ENCODE results near the gene KLF7.

KLF7 gene

DNA sequence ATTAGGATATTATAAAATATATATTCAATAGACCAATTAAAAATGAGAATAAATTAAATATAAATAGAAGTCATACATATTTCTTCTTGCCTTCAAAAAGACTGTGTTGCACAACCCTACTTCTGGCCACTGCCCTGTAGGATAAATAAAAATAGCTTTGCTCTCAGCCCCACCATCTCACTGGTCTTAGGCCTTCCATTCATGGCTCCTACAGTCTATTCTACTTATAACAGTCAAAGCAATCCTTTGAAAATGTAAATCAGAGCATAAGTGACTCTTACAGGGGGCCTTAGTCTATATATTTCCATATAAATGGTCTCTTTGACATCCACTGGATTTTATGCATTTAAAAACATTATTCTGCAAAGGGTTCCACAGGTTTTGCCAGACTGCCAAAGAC is 72.9 kb downstream of the KLF7 start:
- no peak for TF ChIP-seq ZC3H10 (CRISPR knock-in tag; IDR thresholded peaks at IDR 0.05)
- no peak for TF ChIP-seq OSR1 (CRISPR knock-in tag; IDR thresholded peaks at IDR 0.05)
- no peak for TF ChIP-seq BACH2 (CRISPR knock-in tag; IDR thresholded peaks at IDR 0.05; ENCODE audit: borderline replicate concordance)
- no peak for TF ChIP-seq PPARA (CRISPR knock-in tag; IDR thresholded peaks at IDR 0.05; ENCODE audit: borderline replicate concordance)
- TF ChIP-seq ZFP30 (CRISPR knock-in tag; IDR thresholded peaks at IDR 0.05): no peak
- no peak for TF ChIP-seq ZNF565 (CRISPR knock-in tag; conservative IDR thresholded peaks at IDR 0.05; ENCODE audit: low read depth)
- TF ChIP-seq TCF4 (CRISPR knock-in tag; IDR thresholded peaks at IDR 0.05; ENCODE audit: borderline replicate concordance): no peak
- no peak for TF ChIP-seq GLIS3 (CRISPR knock-in tag; IDR thresholded peaks at IDR 0.05)
- TF ChIP-seq, protein P1, sequence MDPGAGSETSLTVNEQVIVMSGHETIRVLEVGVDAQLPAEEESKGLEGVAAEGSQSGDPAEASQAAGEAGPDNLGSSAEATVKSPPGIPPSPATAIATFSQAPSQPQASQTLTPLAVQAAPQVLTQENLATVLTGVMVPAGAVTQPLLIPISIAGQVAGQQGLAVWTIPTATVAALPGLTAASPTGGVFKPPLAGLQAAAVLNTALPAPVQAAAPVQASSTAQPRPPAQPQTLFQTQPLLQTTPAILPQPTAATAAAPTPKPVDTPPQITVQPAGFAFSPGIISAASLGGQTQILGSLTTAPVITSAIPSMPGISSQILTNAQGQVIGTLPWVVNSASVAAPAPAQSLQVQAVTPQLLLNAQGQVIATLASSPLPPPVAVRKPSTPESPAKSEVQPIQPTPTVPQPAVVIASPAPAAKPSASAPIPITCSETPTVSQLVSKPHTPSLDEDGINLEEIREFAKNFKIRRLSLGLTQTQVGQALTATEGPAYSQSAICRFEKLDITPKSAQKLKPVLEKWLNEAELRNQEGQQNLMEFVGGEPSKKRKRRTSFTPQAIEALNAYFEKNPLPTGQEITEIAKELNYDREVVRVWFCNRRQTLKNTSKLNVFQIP (CRISPR knock-in tag; IDR thresholded peaks at IDR 0.05; ENCODE audit: borderline replicate concordance, low read depth): no peak
- no peak for TF ChIP-seq ZNF70 (CRISPR knock-in tag; IDR thresholded peaks at IDR 0.05)
- no peak for TF ChIP-seq ESRRG (CRISPR knock-in tag; IDR thresholded peaks at IDR 0.05)
- TF ChIP-seq TOX (CRISPR knock-in tag; IDR thresholded peaks at IDR 0.05; ENCODE audit: borderline replicate concordance): no peak
- no peak for TF ChIP-seq ZNF8 (CRISPR knock-in tag; IDR thresholded peaks at IDR 0.05)
- TF ChIP-seq ARNTL (CRISPR knock-in tag; IDR thresholded peaks at IDR 0.05; ENCODE audit: borderline replicate concordance, low read depth): no peak
- TF ChIP-seq SNAI2 (CRISPR knock-in tag; IDR thresholded peaks at IDR 0.05): no peak
- TF ChIP-seq, protein P2, sequence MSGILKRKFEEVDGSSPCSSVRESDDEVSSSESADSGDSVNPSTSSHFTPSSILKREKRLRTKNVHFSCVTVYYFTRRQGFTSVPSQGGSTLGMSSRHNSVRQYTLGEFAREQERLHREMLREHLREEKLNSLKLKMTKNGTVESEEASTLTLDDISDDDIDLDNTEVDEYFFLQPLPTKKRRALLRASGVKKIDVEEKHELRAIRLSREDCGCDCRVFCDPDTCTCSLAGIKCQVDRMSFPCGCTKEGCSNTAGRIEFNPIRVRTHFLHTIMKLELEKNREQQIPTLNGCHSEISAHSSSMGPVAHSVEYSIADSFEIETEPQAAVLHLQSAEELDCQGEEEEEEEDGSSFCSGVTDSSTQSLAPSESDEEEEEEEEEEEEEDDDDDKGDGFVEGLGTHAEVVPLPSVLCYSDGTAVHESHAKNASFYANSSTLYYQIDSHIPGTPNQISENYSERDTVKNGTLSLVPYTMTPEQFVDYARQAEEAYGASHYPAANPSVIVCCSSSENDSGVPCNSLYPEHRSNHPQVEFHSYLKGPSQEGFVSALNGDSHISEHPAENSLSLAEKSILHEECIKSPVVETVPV (CRISPR knock-in tag; IDR thresholded peaks at IDR 0.05): no peak
- TF ChIP-seq, protein P3, sequence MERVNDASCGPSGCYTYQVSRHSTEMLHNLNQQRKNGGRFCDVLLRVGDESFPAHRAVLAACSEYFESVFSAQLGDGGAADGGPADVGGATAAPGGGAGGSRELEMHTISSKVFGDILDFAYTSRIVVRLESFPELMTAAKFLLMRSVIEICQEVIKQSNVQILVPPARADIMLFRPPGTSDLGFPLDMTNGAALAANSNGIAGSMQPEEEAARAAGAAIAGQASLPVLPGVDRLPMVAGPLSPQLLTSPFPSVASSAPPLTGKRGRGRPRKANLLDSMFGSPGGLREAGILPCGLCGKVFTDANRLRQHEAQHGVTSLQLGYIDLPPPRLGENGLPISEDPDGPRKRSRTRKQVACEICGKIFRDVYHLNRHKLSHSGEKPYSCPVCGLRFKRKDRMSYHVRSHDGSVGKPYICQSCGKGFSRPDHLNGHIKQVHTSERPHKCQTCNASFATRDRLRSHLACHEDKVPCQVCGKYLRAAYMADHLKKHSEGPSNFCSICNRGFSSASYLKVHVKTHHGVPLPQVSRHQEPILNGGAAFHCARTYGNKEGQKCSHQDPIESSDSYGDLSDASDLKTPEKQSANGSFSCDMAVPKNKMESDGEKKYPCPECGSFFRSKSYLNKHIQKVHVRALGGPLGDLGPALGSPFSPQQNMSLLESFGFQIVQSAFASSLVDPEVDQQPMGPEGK (CRISPR knock-in tag; IDR thresholded peaks at IDR 0.05; ENCODE audit: borderline replicate concordance): no peak
- TF ChIP-seq, protein P4, sequence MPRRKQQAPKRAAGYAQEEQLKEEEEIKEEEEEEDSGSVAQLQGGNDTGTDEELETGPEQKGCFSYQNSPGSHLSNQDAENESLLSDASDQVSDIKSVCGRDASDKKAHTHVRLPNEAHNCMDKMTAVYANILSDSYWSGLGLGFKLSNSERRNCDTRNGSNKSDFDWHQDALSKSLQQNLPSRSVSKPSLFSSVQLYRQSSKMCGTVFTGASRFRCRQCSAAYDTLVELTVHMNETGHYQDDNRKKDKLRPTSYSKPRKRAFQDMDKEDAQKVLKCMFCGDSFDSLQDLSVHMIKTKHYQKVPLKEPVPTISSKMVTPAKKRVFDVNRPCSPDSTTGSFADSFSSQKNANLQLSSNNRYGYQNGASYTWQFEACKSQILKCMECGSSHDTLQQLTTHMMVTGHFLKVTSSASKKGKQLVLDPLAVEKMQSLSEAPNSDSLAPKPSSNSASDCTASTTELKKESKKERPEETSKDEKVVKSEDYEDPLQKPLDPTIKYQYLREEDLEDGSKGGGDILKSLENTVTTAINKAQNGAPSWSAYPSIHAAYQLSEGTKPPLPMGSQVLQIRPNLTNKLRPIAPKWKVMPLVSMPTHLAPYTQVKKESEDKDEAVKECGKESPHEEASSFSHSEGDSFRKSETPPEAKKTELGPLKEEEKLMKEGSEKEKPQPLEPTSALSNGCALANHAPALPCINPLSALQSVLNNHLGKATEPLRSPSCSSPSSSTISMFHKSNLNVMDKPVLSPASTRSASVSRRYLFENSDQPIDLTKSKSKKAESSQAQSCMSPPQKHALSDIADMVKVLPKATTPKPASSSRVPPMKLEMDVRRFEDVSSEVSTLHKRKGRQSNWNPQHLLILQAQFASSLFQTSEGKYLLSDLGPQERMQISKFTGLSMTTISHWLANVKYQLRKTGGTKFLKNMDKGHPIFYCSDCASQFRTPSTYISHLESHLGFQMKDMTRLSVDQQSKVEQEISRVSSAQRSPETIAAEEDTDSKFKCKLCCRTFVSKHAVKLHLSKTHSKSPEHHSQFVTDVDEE (CRISPR knock-in tag; IDR thresholded peaks at IDR 0.05): no peak
- no peak for ATAC-seq

DNA sequence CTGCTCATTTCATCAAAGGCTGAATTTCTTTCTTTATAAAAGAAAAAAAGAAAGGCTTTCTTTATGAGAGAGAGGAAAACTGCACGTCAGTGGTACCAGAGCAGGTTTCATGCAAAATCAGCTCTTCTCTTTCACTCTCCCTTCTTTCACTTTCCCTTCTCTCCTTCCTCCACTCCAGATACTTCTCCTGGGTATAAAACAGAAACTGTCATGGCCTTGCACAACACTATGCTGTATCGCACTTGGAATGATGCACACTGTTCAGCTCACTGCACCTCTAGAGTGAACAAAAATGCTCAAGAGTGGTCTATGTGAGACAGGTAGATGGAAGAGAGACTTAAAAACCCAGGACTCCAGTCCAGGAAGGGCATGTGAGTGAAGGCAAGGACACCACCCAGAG is 73.8 kb downstream of the KLF7 start:
- no peak for ATAC-seq
- TF ChIP-seq, protein P5, sequence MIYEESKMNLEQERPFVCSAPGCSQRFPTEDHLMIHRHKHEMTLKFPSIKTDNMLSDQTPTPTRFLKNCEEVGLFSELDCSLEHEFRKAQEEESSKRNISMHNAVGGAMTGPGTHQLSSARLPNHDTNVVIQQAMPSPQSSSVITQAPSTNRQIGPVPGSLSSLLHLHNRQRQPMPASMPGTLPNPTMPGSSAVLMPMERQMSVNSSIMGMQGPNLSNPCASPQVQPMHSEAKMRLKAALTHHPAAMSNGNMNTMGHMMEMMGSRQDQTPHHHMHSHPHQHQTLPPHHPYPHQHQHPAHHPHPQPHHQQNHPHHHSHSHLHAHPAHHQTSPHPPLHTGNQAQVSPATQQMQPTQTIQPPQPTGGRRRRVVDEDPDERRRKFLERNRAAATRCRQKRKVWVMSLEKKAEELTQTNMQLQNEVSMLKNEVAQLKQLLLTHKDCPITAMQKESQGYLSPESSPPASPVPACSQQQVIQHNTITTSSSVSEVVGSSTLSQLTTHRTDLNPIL (CRISPR knock-in tag; IDR thresholded peaks at IDR 0.05; ENCODE audit: low read depth): no peak
- no peak for TF ChIP-seq GLIS3 (CRISPR knock-in tag; IDR thresholded peaks at IDR 0.05)
- TF ChIP-seq ZNF70 (CRISPR knock-in tag; IDR thresholded peaks at IDR 0.05): no peak

DNA sequence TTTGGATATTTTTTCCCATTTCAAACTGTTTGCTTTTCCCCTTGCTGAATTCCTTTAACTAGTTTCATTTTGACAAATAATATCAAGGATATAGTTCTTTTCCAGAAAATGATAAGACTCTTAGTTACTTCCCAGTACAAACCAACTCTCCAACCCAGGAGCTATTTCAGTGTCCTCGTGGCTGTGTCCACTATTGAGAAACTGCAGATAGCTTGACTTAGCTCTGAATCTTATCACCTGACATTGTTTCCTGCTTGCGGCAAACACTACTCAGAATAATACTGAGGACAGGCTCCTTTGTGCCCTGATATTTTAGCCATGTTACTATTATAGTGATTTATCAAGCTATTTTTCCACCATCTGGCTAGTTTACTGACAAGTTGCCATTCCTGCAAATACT is 74.6 kb downstream of the KLF7 start:
- no peak for ATAC-seq
- no peak for TF ChIP-seq ZNF8 (CRISPR knock-in tag; IDR thresholded peaks at IDR 0.05)
- no peak for TF ChIP-seq ZFP30 (CRISPR knock-in tag; IDR thresholded peaks at IDR 0.05)
- no peak for TF ChIP-seq BACH2 (CRISPR knock-in tag; IDR thresholded peaks at IDR 0.05; ENCODE audit: borderline replicate concordance)
- TF ChIP-seq OSR1 (CRISPR knock-in tag; IDR thresholded peaks at IDR 0.05): no peak
- no peak for TF ChIP-seq ZNF70 (CRISPR knock-in tag; IDR thresholded peaks at IDR 0.05)
- TF ChIP-seq ZFP3 (CRISPR knock-in tag; IDR thresholded peaks at IDR 0.05): no peak
- TF ChIP-seq, protein P3 (CRISPR knock-in tag; IDR thresholded peaks at IDR 0.05; ENCODE audit: borderline replicate concordance): no peak
- TF ChIP-seq, protein P1 (CRISPR knock-in tag; IDR thresholded peaks at IDR 0.05; ENCODE audit: borderline replicate concordance, low read depth): no peak
- no peak for TF ChIP-seq PPARA (CRISPR knock-in tag; IDR thresholded peaks at IDR 0.05; ENCODE audit: borderline replicate concordance)
- no peak for TF ChIP-seq ZC3H10 (CRISPR knock-in tag; IDR thresholded peaks at IDR 0.05)
- TF ChIP-seq, protein P5 (CRISPR knock-in tag; IDR thresholded peaks at IDR 0.05; ENCODE audit: low read depth): no peak
